Stomach smooth muscle (tissue), 2 donors: ENCODE measurements around the gene RNF113A.

Experiments used
- H3K27ac ChIP-seq: one replicate; pipeline ENCODE4 v1.7.0; 2013; ENCODE audit warnings: mild to moderate bottlenecking, low read length, inconsistent platforms
- H3K27me3 ChIP-seq, 2 donors: one replicate each; pipeline ENCODE4 v1.7.0; 2013; ENCODE audit warnings: low read length in 2 of 2; ENCODE audit not compliant: insufficient read depth in 2 of 2, control insufficient read depth in 1 of 2
- H3K36me3 ChIP-seq, 2 donors: one replicate each; pipeline ENCODE4 v1.7.0; 2013; ENCODE audit warnings: low read length in 2 of 2; ENCODE audit not compliant: control insufficient read depth in 2 of 2, insufficient read depth in 2 of 2
- H3K4me1 ChIP-seq: one replicate; pipeline ENCODE4 v1.7.0; 2013; ENCODE audit warnings: low read length; ENCODE audit not compliant: control insufficient read depth, insufficient read depth
- H3K4me3 ChIP-seq, 2 donors: one replicate each; pipeline ENCODE4 v1.7.0; 2013; ENCODE audit warnings: low read length in 2 of 2
- H3K9ac ChIP-seq, 2 donors: one replicate each; pipeline ENCODE4 v1.7.0; 2013; ENCODE audit warnings: low read length in 2 of 2, mild to moderate bottlenecking in 1 of 2
- H3K9me3 ChIP-seq, 2 donors: one replicate each; pipeline ENCODE4 v1.7.0; 2013; ENCODE audit warnings: low read length in 2 of 2; ENCODE audit not compliant: control insufficient read depth in 2 of 2
- donor health status: healthy.
- donor health status: Pancreatic carcinoma.

RNF113A gene

GRCh38 chrX:119885554-119886428 is 14.3 kb upstream of the RNF113A start:
- Histone ChIP-seq H3K27ac (no peak overlapping the region), H3K36me3 (no peaks in the 10 kb centered on the region), H3K27me3 (peaks cover 0 to 5% of the 10 kb centered on the region in 2 donors), H3K4me3 (peak overlapping the region in 1 of 2 donors; percentile 8), H3K9ac (no peak overlapping the region), H3K9me3 (no peaks in the 10 kb centered on the region), H3K4me1 (no peaks in the 10 kb centered on the region)

DNA sequence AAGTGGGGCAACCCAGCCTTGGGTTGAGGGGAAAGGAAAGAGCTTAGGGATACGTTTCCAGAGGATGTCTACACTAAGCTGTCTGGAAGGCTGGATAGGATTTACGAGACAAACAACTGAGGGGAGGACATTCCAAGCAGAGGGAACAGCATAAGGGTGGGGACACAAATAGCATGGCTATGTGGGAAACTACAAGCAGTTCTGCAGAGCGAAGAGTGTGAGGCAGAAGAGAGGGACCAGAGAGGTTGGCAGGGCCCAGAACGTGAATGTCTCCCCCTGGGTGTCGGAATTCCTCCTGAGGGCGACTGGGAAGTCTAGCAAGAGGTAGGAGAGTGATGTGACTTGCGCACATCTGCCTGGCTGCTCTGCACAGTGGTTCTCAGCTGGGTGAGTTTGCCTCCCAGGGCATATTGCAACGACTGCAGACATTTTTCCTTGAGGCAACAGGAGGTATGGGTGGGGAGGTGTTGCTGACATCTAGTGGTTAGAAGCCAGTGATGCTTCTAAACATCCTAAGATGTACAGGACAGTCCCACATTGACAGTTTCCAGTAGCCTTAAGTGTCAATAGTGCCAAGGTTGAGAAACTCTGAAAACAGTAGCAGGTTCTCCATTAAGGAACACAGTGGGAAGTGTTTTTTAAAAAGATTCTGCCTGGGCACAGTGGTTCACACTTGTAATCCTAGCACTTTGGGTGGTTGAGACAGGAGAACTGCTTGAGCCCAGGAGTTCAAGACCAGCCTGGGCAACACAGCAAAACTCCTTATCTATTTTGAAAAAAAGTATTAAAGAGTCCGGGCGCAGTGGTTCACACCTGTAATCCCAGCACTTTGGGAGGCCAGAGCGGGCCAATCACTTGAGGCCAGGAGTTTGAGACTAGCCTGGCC is 9.3 kb upstream of the RNF113A start:
- Histone ChIP-seq H3K27ac (no peak overlapping the region), H3K36me3 (peaks cover 0 to 4% of the 10 kb centered on the region in 2 donors), H3K27me3 (peaks cover 0 to 3% of the 10 kb centered on the region in 2 donors), H3K4me3 (no peak overlapping the region), H3K9ac (no peak overlapping the region), H3K9me3 (no peaks in the 10 kb centered on the region), H3K4me1 (no peaks in the 10 kb centered on the region)

DNA sequence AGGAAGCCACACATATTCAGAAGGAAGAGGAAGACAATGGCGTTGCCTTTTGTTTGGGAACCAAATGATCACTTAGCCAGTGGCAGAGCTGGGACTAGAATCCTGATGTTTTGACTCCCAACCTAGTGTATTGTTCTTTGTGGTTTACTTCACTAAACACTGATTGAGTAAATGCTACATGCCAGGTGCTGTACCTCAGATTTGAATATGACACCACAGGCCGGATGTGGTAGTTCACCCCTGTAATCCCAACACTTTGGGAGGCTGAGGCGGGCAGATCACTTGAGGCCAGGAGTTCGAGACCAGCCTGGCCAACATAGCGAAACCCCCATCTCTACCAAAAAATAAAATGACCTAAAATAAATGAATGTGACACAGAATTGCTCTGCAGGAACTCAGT is 8.5 kb upstream of the RNF113A start:
- H3K9me3 ChIP-seq, result no peaks in the 10 kb centered on the region
- H3K4me1 ChIP-seq, result no peaks in the 10 kb centered on the region
- H3K36me3 ChIP-seq, result peaks cover 0 to 4% of the 10 kb centered on the region in 2 donors
- H3K4me3 ChIP-seq, result no peak overlapping the region
- H3K9ac ChIP-seq, result no peak overlapping the region
- peaks cover 0 to 3% of the 10 kb centered on the region in 2 donors for H3K27me3 ChIP-seq
- no peak overlapping the region for H3K27ac ChIP-seq

DNA sequence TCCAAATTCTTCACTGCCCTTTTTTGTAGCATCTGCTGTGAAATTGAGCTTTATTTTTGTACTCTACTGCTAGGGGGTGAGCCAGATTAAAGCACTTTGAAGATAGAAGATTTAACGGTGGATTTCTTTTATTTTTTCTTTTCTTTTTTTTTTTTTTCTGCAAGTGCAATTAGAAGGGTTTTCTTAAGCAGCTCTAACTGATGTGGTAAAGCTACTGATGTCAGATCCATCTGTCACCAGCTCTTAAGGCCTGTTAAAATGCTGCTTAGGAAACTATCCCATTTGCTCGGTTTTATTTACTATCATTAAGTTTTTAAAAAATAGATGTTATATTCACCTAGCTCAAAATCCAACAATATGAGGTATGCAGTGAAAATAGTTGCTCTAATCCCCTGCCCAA is 7.2 kb upstream of the RNF113A start:
- H3K9me3 ChIP-seq, result no peaks in the 10 kb centered on the region

GRCh38 chrX:119871245-119871598 is 311 bp downstream of the RNF113A start:
- peaks cover 10% of the 10 kb centered on the region for H3K4me1 ChIP-seq
- H3K27ac ChIP-seq, result peak overlapping the region; percentile 94
- peak overlapping the region; percentile 83 to 88 for H3K4me3 ChIP-seq
- H3K9me3 ChIP-seq, result no peaks in the 10 kb centered on the region
- H3K9ac ChIP-seq, result peak overlapping the region; percentile 95 to 97
- no peaks in the 10 kb centered on the region for H3K27me3 ChIP-seq
- H3K36me3 ChIP-seq, result no peaks in the 10 kb centered on the region

More for the DNA sequence above, 7.2 kb upstream of the RNF113A start:
- H3K4me1 ChIP-seq, result no peaks in the 10 kb centered on the region
- H3K4me3 ChIP-seq, result no peak overlapping the region
- no peak overlapping the region for H3K27ac ChIP-seq
- H3K27me3 ChIP-seq, result peaks cover 0 to 3% of the 10 kb centered on the region in 2 donors
- H3K36me3 ChIP-seq, result peaks cover 0 to 4% of the 10 kb centered on the region in 2 donors
- no peak overlapping the region for H3K9ac ChIP-seq

DNA sequence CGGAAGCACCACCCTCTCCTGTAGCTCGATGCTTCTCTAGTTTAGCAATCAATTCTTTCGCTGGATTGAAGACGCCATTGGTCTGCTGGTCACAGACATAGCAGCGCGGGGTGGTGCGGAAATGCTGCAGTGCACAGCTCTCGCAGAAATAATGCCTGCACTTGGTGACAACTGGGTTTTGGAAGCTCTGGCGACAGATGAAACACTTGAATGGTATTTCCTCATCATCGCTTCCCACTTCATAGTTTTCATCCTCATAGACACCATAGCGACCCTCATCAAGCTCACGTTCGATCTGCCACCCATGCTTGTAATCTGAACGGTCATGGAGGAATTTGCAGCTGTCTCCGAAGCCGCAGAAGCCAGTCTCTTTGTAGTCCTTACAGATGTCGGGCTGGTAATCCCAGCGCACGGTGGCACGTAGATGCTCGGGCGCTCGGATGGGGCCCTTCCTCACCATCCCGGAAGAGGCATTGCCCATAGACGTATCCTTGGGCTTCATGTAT is 854 bp downstream of the RNF113A start:
- H3K27me3 ChIP-seq, result no peaks in the 10 kb centered on the region

GRCh38 chrX:119853444-119853843 is 18.1 kb downstream of the RNF113A start:
- H3K4me1 ChIP-seq, result peaks cover 6% of the 10 kb centered on the region
- no peaks in the 10 kb centered on the region for H3K27me3 ChIP-seq
- H3K9me3 ChIP-seq, result no peaks in the 10 kb centered on the region
- peak overlapping the region; percentile 44 to 48 for H3K9ac ChIP-seq
- peak overlapping the region; percentile 82 for H3K27ac ChIP-seq
- H3K4me3 ChIP-seq, result peak overlapping the region; percentile 15 to 80
- no peaks in the 10 kb centered on the region for H3K36me3 ChIP-seq

More for the DNA sequence above, 854 bp downstream of the RNF113A start:
- peak overlapping the region; percentile 83 to 88 for H3K4me3 ChIP-seq
- H3K36me3 ChIP-seq, result no peaks in the 10 kb centered on the region
- H3K9me3 ChIP-seq, result no peaks in the 10 kb centered on the region
- H3K9ac ChIP-seq, result peak overlapping the region; percentile 95 to 97
- H3K4me1 ChIP-seq, result peaks cover 10% of the 10 kb centered on the region
- peak overlapping the region; percentile 94 for H3K27ac ChIP-seq

- no peaks in the 10 kb centered on the region for H3K36me3 ChIP-seq
- no peaks in the 10 kb centered on the region for H3K9me3 ChIP-seq
- peak within 1 kb of the TSS; percentile 82 for H3K27ac ChIP-seq
- peak within 1 kb of the TSS; percentile 81 to 82 for H3K9ac ChIP-seq
- no peaks in the 10 kb centered on the region for H3K27me3 ChIP-seq
- H3K4me1 ChIP-seq, result peaks cover 6% of the 10 kb centered on the region
- H3K4me3 ChIP-seq, result peak within 1 kb of the TSS; percentile 69 to 80
Measured at GRCh38 chrX:119852382-119853353, 18.9 kb downstream of the RNF113A start, which contains the start of gene UPF3B. UPF3B (minus strand) TSS chrX:119852963; CDS start chrX:119852928, 35 bp downstream.

DNA sequence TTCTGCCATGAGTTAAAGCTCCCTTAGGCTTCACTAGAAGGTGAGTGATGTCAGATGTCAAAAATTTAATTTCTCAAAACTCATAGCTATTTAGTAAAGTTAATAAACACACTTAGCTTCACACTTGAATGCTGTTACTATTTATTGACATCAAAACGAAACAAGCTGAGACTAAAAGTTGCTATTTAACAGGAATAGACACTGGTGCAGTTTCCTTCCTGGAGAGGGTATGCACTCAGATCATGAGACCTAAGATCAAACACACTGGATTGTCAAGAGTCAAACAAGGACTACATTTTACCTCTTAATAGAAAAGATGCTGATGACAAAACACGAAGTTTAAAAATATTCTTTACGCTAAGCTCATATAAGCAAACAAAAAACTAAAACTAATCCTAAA is 37.6 kb downstream of the RNF113A start:
- Histone ChIP-seq H3K27me3 (no peaks in the 10 kb centered on the region), H3K4me3 (no peak overlapping the region), H3K9ac (no peak overlapping the region), H3K9me3 (no peaks in the 10 kb centered on the region), H3K36me3 (peaks cover 7 to 14% of the 10 kb centered on the region in 2 donors), H3K27ac (no peak overlapping the region), H3K4me1 (no peaks in the 10 kb centered on the region)
